NB4 (cell line): ENCODE results near the gene UST.
A peak's percentile ranks its signal among the peaks of the same experiment; 100 is the strongest.

ENCODE experiments used
- DNase-seq: peaks from one replicate; pipeline ENCODE4 v3.0.0; 2010; ENCODE audit warnings: low read depth
- H3K4me3 ChIP-seq: one replicate; pipeline ENCODE4 v1.5.1; 2011; ENCODE audit warnings: mild to moderate bottlenecking, low read depth, low read length, moderate library complexity
- CTCF ChIP-seq: IDR thresholded peaks from one replicate; pipeline ENCODE4 v1.5.1; 2012; ENCODE audit warnings: low read depth, low read length
- MAX ChIP-seq: IDR thresholded peaks from 2 replicates; pipeline ENCODE4 v1.6.1; 2011; ENCODE audit warnings: low read depth, low read length
- MYC ChIP-seq: IDR thresholded peaks from 2 replicates; pipeline ENCODE4 v1.6.1; 2011; ENCODE audit warnings: low read depth, low read length
- POLR2A ChIP-seq: IDR thresholded peaks from 2 replicates; pipeline ENCODE4 v1.6.1; 2011; ENCODE audit warnings: mild to moderate bottlenecking; ENCODE audit not compliant: insufficient read length; ENCODE audit errors: extremely low read depth

Gene UST

GRCh38 chr6:149118737-149119653 lies 372.2 kb downstream of the UST start:
- DNase-seq: peak; percentile 47
- no peak overlapping the region for H3K4me3 ChIP-seq
- TF ChIP-seq POLR2A (no peak), MAX (no peak), CTCF (no peak), MYC (no peak)

- no peak overlapping the region for H3K4me3 ChIP-seq
- DNase-seq: no peak
- TF ChIP-seq MYC: no peak
- TF ChIP-seq MAX: no peak
- TF ChIP-seq POLR2A: no peak
- no peak for TF ChIP-seq CTCF
Measured at GRCh38 chr6:149122850-149123821, 376.3 kb downstream of the UST start.

- no peak overlapping the region for H3K4me3 ChIP-seq
- TF ChIP-seq CTCF (no peak), POLR2A (no peak), MAX (no peak)
- no peak for DNase-seq
Measured at GRCh38 chr6:149125309-149125708, 378.5 kb downstream of the UST start.
